ENCODE measurements around the gene TRAM2. TPM values are rescaled to one million over a fixed set of nuclear protein-coding genes. Genes with fewer than 3 reads are reported as not detected.

Gene TRAM2
- total RNA-seq, 2 experiments from 2014 or later, result 3.5 to 3.6 TPM

DNA sequence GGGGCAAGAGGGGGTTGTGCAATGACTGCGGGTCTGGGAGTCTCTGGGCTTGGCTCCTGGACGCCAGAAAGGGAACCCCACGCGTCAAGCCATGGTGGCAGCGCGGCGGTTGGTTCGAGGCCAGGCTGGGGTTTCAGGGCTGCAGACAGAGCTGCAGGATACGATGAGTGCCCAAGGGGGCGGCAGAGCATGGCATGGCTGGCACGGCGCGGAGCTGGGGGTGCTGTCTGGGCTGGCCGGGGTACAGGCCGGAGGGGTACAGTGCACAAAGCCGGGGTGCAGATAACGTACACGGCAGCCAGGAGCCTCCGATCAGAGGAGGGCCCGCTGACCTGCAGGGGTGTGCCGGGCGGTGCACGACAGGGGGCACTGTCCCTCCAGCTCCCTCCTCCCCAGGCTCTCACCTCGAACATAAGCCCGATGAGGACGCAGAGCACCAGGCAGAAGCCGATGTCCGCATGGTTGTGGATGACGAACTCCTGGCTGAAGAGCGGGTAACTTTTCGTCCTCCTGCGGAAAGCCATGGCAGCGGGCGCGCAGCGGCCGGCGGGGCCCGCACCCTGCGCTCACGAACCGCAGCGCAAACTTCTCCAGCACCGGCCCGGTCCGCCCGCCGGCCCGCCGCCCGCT lies 353 bp downstream of the TRAM2 start:
- POLR2A ChIA-PET, result no interaction called here
- DNase-seq, result peak; percentile 82
- Mint-ChIP-seq H3K27ac (peak overlapping the region; percentile 80), H3K4me3 (peak overlapping the region; percentile 79), H3K9me3 (ENCODE audit: low read depth) (no peaks in the 10 kb centered on the region), H3K27me3 (peaks cover 2% of the 10 kb centered on the region), H3K4me1 (peaks cover 43% of the 10 kb centered on the region), H3K36me3 (ENCODE audit: low read depth) (no peaks in the 10 kb centered on the region)
- CTCF ChIA-PET, result interaction anchor here (0.6 to 2.6 kb wide), 13 partner anchors 18 to 268 kb away, joined by 3 to 15 read pairs (median 4); partner anchors contain the start of gene PAQR8
- intact Hi-C loops (cut with DNase I, micrococcal nuclease), result loop anchor here (1.0 to 10.0 kb wide), 11 partner anchors 58 to 968 kb away; partner anchors contain the start of genes EFHC1 (in 1 of the 2), GCLC (in 1 of the 2), GSTA4 (in 1 of the 2) and MCM3 (in 1 of the 2)
- peak; percentile 78 for ATAC-seq

DNA sequence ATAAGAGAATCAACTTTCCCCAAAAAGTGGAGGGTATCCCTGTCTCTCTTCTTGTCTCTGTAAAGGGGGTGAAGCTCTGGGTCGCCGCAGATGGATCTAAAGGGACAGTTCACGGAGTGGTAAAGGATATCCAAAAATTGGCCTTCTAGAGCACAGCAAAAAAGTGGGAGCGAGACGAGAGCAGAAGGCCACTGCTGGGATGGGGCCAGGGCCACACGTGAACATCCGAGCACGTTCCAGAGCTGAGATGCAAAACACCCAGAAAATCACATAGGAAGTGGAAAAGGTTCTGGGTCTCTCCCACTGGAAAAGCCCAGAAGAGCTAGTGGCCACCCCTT lies 837 bp downstream of the TRAM2 start:
- ChIA-PET POLR2A (no interaction called here), CTCF (interaction anchor here (0.6 to 2.6 kb wide), 13 partner anchors 18 to 268 kb away, joined by 3 to 15 read pairs (median 4); partner anchors contain the start of gene PAQR8)
- Mint-ChIP-seq H3K9me3 (ENCODE audit: low read depth) (no peaks in the 10 kb centered on the region), H3K4me1 (peaks cover 43% of the 10 kb centered on the region), H3K4me3 (peak overlapping the region; percentile 79), H3K36me3 (ENCODE audit: low read depth) (no peaks in the 10 kb centered on the region), H3K27ac (peak overlapping the region; percentile 65), H3K27me3 (peaks cover 2% of the 10 kb centered on the region)
- ATAC-seq (no peak), DNase-seq (no peak)
- intact Hi-C loops (cut with DNase I, micrococcal nuclease), result loop anchor here (1.0 to 10.0 kb wide), 9 partner anchors 59 to 969 kb away; partner anchors contain the start of genes GCLC (in 1 of the 2), GSTA4 (in 1 of the 2) and MCM3 (in 1 of the 2)

- CTCF ChIA-PET, result interaction anchor here (0.6 to 2.6 kb wide), 13 partner anchors 19 to 267 kb away, joined by 3 to 15 read pairs (median 4); partner anchors contain the start of gene PAQR8
- POLR2A ChIA-PET, result interaction anchor here (0.7 kb wide), 1 partner anchor 743 kb away, joined by 3 read pairs; no protein-coding TSS in a partner anchor
- ATAC-seq (no peak), DNase-seq (no peak)
- peak overlapping the region; percentile 65 for H3K27ac Mint-ChIP-seq
- H3K36me3 Mint-ChIP-seq (ENCODE audit: low read depth), result no peaks in the 10 kb centered on the region
- peaks cover 2% of the 10 kb centered on the region for H3K27me3 Mint-ChIP-seq
- H3K9me3 Mint-ChIP-seq (ENCODE audit: low read depth), result no peaks in the 10 kb centered on the region
- peak overlapping the region; percentile 79 for H3K4me3 Mint-ChIP-seq
- H3K4me1 Mint-ChIP-seq, result peaks cover 43% of the 10 kb centered on the region
- intact Hi-C loops (cut with DNase I, micrococcal nuclease), result loop anchor here (5.0 to 10.0 kb wide), 4 partner anchors 158 to 969 kb away; partner anchors contain the start of gene GCLC (in 1 of the 2)
Measured at GRCh38 chr6:52575502-52575892, 1.4 kb downstream of the TRAM2 start.

DNA sequence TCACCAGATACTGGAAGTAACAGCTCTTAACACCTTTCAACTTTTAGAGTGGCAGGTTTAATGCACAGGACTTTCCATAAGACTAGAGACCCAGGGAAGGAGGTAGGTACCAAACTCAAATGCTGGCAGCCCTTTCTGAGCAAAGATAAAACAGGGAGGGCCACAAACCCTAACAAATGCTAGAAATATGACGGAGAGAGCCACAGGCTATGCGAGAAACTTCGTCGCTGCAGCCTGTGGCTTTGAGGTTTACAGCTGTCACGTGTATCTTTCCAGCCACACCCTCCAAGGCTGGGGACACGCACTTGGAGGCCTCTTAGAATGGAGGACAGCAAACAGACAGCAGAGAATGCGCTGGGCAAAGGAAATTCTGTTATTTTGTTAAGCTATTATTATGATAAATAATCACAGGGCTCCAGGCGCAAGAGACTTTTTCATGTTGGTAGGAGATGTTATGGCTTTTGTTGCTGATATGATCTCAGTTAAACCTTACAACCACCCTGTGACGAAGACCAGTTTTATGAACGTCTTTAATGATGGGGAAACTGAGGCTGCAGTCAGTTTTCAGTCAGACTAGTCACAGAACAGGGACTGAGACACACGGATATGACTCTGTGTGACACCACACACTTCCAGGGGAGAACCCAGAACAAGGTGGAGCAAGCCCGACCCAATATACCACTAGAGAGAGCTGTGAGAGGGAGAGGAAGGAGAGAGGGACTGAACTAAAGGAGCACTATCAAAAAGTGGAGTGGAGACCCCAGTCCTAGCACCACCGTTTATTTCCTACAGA lies 2.0 kb downstream of the TRAM2 start:
- ATAC-seq, result peak; percentile 57
- POLR2A ChIA-PET, result interaction anchor here (0.7 kb wide), 1 partner anchor 743 kb away, joined by 3 read pairs; no protein-coding TSS in a partner anchor
- Mint-ChIP-seq H3K4me3 (peak overlapping the region; percentile 79), H3K27me3 (peaks cover 2% of the 10 kb centered on the region), H3K9me3 (ENCODE audit: low read depth) (no peaks in the 10 kb centered on the region), H3K27ac (peak overlapping the region; percentile 85), H3K36me3 (ENCODE audit: low read depth) (no peaks in the 10 kb centered on the region), H3K4me1 (peaks cover 43% of the 10 kb centered on the region)
- DNase-seq, result peak; percentile 78
- CTCF ChIA-PET, result interaction anchor here (0.6 to 2.6 kb wide), 12 partner anchors 19 to 289 kb away, joined by 3 to 15 read pairs (median 5); no protein-coding TSS in a partner anchor
- intact Hi-C loops (cut with DNase I, micrococcal nuclease), result loop anchor here (5.0 to 10.0 kb wide), 4 partner anchors 158 to 970 kb away; partner anchors contain the start of gene GCLC (in 1 of the 2)

DNA sequence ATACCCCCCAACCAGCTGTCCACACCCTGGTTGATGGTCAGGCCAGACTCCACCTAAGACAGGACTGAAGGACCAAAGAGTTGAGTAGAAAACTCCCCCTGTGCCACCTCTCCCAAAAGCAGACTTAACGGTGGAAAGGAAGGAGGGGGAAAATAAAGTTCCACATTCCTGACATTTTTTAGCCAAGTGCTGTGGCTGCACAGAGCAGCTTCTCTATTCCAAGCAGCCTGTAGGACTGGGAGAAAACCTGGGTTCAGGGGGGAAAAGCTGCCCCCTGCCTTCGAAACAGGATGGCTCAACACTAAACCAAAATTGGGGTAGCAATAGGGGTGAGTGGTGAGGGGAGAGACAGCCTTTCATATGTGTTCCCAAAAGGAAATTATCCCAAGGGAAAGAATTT lies 3.6 kb downstream of the TRAM2 start:
- H3K4me1 Mint-ChIP-seq, result peaks cover 43% of the 10 kb centered on the region
- no peak overlapping the region for H3K27ac Mint-ChIP-seq
- H3K27me3 Mint-ChIP-seq, result peaks cover 2% of the 10 kb centered on the region
- CTCF ChIA-PET, result interaction anchor here (0.7 to 1.1 kb wide), 2 partner anchors 20 to 21 kb away, joined by 3 read pairs; no protein-coding TSS in a partner anchor
- intact Hi-C loops (cut with DNase I, micrococcal nuclease), result loop anchor here in 1 of 2 experiments (10.0 kb wide), 1 partner anchor 972 kb away; the partner anchor contains the start of gene GCLC
- POLR2A ChIA-PET, result no interaction called here
- no peaks in the 10 kb centered on the region for H3K36me3 Mint-ChIP-seq (ENCODE audit: low read depth)
- no peak overlapping the region for H3K4me3 Mint-ChIP-seq
- DNase-seq (no peak), ATAC-seq (no peak)
- H3K9me3 Mint-ChIP-seq (ENCODE audit: low read depth), result no peaks in the 10 kb centered on the region

GRCh38 chr6:52572536-52572935 lies 4.3 kb downstream of the TRAM2 start:
- CTCF ChIA-PET, result interaction anchor here (0.7 to 1.1 kb wide), 3 partner anchors 20 to 30 kb away, joined by 3 read pairs; no protein-coding TSS in a partner anchor
- H3K36me3 Mint-ChIP-seq (ENCODE audit: low read depth), result no peaks in the 10 kb centered on the region
- intact Hi-C loops (cut with DNase I, micrococcal nuclease), result loop anchor here in 1 of 2 experiments (10.0 kb wide), 1 partner anchor 972 kb away; the partner anchor contains the start of gene GCLC
- H3K27me3 Mint-ChIP-seq, result peaks cover 2% of the 10 kb centered on the region
- no peak for ATAC-seq
- no peak overlapping the region for H3K27ac Mint-ChIP-seq
- H3K9me3 Mint-ChIP-seq (ENCODE audit: low read depth), result no peaks in the 10 kb centered on the region
- POLR2A ChIA-PET, result no interaction called here
- H3K4me1 Mint-ChIP-seq, result peaks cover 42% of the 10 kb centered on the region
- no peak overlapping the region for H3K4me3 Mint-ChIP-seq
- no peak for DNase-seq

DNA sequence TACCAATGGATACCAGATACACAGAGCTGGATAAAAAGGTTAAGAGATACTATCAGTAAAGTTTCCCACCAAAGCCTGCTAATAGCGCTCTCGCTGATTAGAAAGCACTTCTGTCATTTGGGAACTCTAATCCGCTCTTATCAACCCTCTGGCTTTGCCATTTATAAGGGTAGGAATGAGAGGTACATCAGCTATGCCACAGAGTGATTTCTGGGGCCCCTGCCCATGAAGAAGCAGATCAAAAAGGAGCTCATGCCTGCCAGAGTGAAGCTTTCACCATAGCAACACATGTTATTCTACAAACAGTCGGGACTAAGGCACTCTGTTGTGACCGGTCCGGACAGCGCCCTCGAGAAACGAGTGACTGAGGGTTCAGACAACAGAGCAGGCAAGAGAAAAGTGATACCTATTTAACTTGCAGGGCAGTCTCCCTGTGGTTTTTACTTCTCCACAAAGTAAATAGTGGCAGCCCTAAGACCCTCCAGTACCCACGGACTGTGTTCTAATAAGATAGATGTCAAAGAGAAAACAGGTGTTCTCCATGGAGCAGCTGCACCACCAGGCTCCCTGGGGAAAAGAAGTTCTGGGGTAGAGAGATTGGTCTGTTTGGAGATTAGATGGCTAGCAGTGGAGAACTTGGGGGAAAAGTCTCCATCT lies 5.6 kb downstream of the TRAM2 start:
- no peak overlapping the region for H3K27ac Mint-ChIP-seq
- DNase-seq (no peak), ATAC-seq (no peak)
- H3K9me3 Mint-ChIP-seq (ENCODE audit: low read depth), result no peaks in the 10 kb centered on the region
- CTCF ChIA-PET, result interaction anchor here (0.6 to 1.8 kb wide), 2 partner anchors 81 to 92 kb away, joined by 3 to 5 read pairs; no protein-coding TSS in a partner anchor
- intact Hi-C loops (cut with DNase I, micrococcal nuclease), result loop anchor here in 1 of 2 experiments (10.0 kb wide), 1 partner anchor 974 kb away; the partner anchor contains the start of gene GCLC
- no peak overlapping the region for H3K4me3 Mint-ChIP-seq
- no peaks in the 10 kb centered on the region for H3K36me3 Mint-ChIP-seq (ENCODE audit: low read depth)
- H3K4me1 Mint-ChIP-seq, result peaks cover 46% of the 10 kb centered on the region
- POLR2A ChIA-PET, result no interaction called here
- peaks cover 2% of the 10 kb centered on the region for H3K27me3 Mint-ChIP-seq

DNA sequence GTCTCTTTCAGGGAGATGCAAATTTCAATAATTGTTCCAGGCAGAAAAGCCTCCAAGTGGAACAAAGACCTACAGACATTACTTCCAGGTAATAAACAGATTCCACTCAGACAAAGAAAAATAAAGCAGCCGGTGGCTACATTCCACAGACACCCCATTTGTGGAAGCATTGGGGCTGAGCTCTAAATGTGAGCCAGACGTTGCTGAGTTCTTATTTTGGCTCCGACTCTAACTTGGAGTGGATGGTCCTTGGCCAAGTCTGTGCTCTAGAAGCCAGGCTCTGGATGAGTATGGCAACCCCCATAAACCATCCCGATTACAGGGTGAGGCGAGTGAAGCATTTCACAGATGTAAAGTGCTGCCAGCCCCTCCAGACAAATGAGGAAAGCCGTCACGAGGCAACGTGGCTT lies 6.6 kb downstream of the TRAM2 start:
- no peak overlapping the region for H3K27ac Mint-ChIP-seq
- ChIA-PET CTCF (interaction anchor here (0.6 to 1.8 kb wide), 4 partner anchors 11 to 153 kb away, joined by 3 to 5 read pairs (median 4); no protein-coding TSS in a partner anchor), POLR2A (no interaction called here)
- H3K36me3 Mint-ChIP-seq (ENCODE audit: low read depth), result no peaks in the 10 kb centered on the region
- no peak overlapping the region for H3K4me3 Mint-ChIP-seq
- no peak for ATAC-seq
- no peak for DNase-seq
- H3K9me3 Mint-ChIP-seq (ENCODE audit: low read depth), result no peaks in the 10 kb centered on the region
- intact Hi-C loops (cut with DNase I, micrococcal nuclease), result loop anchor here in 1 of 2 experiments (10.0 kb wide), 1 partner anchor 975 kb away; the partner anchor contains the start of gene GCLC
- peaks cover 40% of the 10 kb centered on the region for H3K4me1 Mint-ChIP-seq
- no peaks in the 10 kb centered on the region for H3K27me3 Mint-ChIP-seq

GRCh38 chr6:52568320-52568719 lies 8.5 kb downstream of the TRAM2 start:
- H3K36me3 Mint-ChIP-seq (ENCODE audit: low read depth), result no peaks in the 10 kb centered on the region
- peaks cover 24% of the 10 kb centered on the region for H3K4me1 Mint-ChIP-seq
- intact Hi-C loops (cut with DNase I, micrococcal nuclease), result no loop called here
- DNase-seq, result no peak
- no peaks in the 10 kb centered on the region for H3K9me3 Mint-ChIP-seq (ENCODE audit: low read depth)
- no peaks in the 10 kb centered on the region for H3K27me3 Mint-ChIP-seq
- H3K4me3 Mint-ChIP-seq, result no peak overlapping the region
- POLR2A ChIA-PET, result no interaction called here
- CTCF ChIA-PET, result interaction anchor here (0.6 kb wide), 1 partner anchor 313 kb away, joined by 3 read pairs; no protein-coding TSS in a partner anchor
- no peak for ATAC-seq
- H3K27ac Mint-ChIP-seq, result no peak overlapping the region

DNA sequence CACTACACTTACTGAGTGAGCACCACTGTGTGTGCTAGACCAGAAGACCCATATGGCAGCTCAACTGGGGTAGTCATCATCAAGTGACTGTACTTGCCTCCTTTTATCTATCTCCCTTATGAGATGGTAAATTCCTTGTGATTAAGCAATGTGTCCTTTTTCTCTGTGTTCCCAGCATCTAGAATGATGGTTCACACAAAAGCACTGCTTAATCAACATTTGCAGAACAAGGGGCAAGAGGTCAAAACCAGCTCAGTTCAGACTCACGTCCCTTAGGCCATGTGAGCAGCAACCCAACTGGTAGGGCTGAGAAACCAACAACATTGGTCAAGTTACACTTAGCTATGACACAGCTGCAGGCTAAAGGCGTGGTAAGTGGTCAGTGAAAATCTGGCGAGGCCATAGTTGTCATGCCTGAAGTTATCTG lies 10.0 kb downstream of the TRAM2 start:
- H3K9me3 Mint-ChIP-seq (ENCODE audit: low read depth), result no peaks in the 10 kb centered on the region
- H3K27me3 Mint-ChIP-seq, result no peaks in the 10 kb centered on the region
- POLR2A ChIA-PET, result no interaction called here
- H3K36me3 Mint-ChIP-seq (ENCODE audit: low read depth), result no peaks in the 10 kb centered on the region
- H3K4me3 Mint-ChIP-seq, result no peak overlapping the region
- no peak for DNase-seq
- ATAC-seq, result no peak
- H3K4me1 Mint-ChIP-seq, result peaks cover 16% of the 10 kb centered on the region
- intact Hi-C loops (cut with DNase I, micrococcal nuclease), result no loop called here
- CTCF ChIA-PET, result interaction anchor here (0.6 kb wide), 1 partner anchor 85 kb away, joined by 3 read pairs; no protein-coding TSS in a partner anchor
- H3K27ac Mint-ChIP-seq, result no peak overlapping the region
